Ovary (tissue), 3 donors: ENCODE data around the gene ST6GAL1.

Experiments used
- CTCF ChIP-seq, 3 donors: fragments of 450-650 bp in 2 of 3; fragments of 200-600 bp in 1 of 3; IDR thresholded peaks; one replicate each; pipeline versions ENCODE4 v1.5.1 to v1.8.0; 2016 to 2022; ENCODE audit warnings: antibody characterized with exemption in 3 of 3, mild to moderate bottlenecking in 1 of 3
- EP300 ChIP-seq: sonication (generic); formaldehyde crosslinking; IDR thresholded peaks from one replicate; pipeline ENCODE4 v1.6.1; 2017; ENCODE audit warnings: antibody characterized with exemption
- POLR2A ChIP-seq: fragments of 450-650 bp; IDR thresholded peaks from one replicate; pipeline ENCODE4 v1.6.1; 2017; ENCODE audit warnings: antibody characterized with exemption, mild to moderate bottlenecking, moderate library complexity
- donor health status: DM: no; HTN: no; CAD: no.

GRCh38 chr3:186986816-186987215 is 56.5 kb downstream of the ST6GAL1 start:
- TF ChIP-seq CTCF (IDR thresholded peaks at IDR 0.05), result no peak
- TF ChIP-seq POLR2A, result no peak
- TF ChIP-seq EP300, result no peak
